Liver (tissue), 9 donors: ENCODE data around the gene FAM181A. TPM values are rescaled to one million over a fixed set of nuclear protein-coding genes. Genes with fewer than 3 reads are reported as not detected.

Source experiments
- DNase-seq: peaks from one replicate; pipeline ENCODE4 v3.0.0-alpha.2; 2017; ENCODE audit warnings: low spot score
- H3K27ac ChIP-seq, 2 donors: one replicate each; pipeline ENCODE4 v1.7.0; 2013; ENCODE audit warnings: inconsistent platforms in 2 of 2, low read length in 2 of 2, control low read depth in 1 of 2, low read depth in 1 of 2, mild to moderate bottlenecking in 1 of 2
- H3K27me3 ChIP-seq, 4 donors: one replicate each; pipeline versions ENCODE4 v1.6.1 to v1.7.0; 2013; ENCODE audit warnings: low read length in 3 of 4, inconsistent platforms in 1 of 4, mild to moderate bottlenecking in 1 of 4, moderate library complexity in 1 of 4; ENCODE audit not compliant: control insufficient read depth in 4 of 4, insufficient read depth in 4 of 4
- H3K36me3 ChIP-seq, 4 donors: one replicate each; pipeline versions ENCODE4 v1.6.1 to v1.7.0; 2013; ENCODE audit warnings: low read length in 3 of 4, mild to moderate bottlenecking in 3 of 4, low read depth in 1 of 4, moderate library complexity in 1 of 4; ENCODE audit not compliant: control insufficient read depth in 4 of 4, insufficient read depth in 3 of 4
- H3K4me1 ChIP-seq, 4 donors: one replicate each; pipeline versions ENCODE4 v1.6.1 to v1.7.0; 2013; ENCODE audit warnings: low read length in 3 of 4, mild to moderate bottlenecking in 3 of 4, moderate library complexity in 1 of 4; ENCODE audit not compliant: control insufficient read depth in 4 of 4, insufficient read depth in 4 of 4
- H3K4me3 ChIP-seq, 3 donors: one replicate each; pipeline versions ENCODE4 v1.6.1 to v1.7.0; 2013; ENCODE audit warnings: low read length in 3 of 3, control low read depth in 1 of 3, low read depth in 1 of 3, mild to moderate bottlenecking in 1 of 3
- H3K9ac ChIP-seq, 2 donors: one replicate each; pipeline ENCODE4 v1.7.0; 2013; ENCODE audit warnings: low read length in 2 of 2, mild to moderate bottlenecking in 2 of 2, moderate library complexity in 2 of 2, control low read depth in 1 of 2, low read depth in 1 of 2
- H3K9me3 ChIP-seq, 4 donors: one replicate each; pipeline versions ENCODE4 v1.6.1 to v1.7.0; 2013; ENCODE audit warnings: low read length in 3 of 4; ENCODE audit not compliant: control insufficient read depth in 4 of 4
- EGR1 ChIP-seq, 2 donors: IDR thresholded peaks; 2 replicates each; pipeline ENCODE4 v1.6.1; 2016 to 2018; ENCODE audit warnings: antibody characterized with exemption in 2 of 2, low read depth in 2 of 2
- FOXA1 ChIP-seq: IDR thresholded peaks from 2 replicates; pipeline ENCODE4 v1.6.1; 2016; ENCODE audit warnings: antibody characterized with exemption
- GABPA ChIP-seq, 2 donors: IDR thresholded peaks in 1 of 2; conservative IDR thresholded peaks in 1 of 2; 2 replicates each; pipeline ENCODE4 v1.6.1; 2016; ENCODE audit warnings: antibody characterized with exemption in 2 of 2, mild to moderate bottlenecking in 1 of 2, moderate library complexity in 1 of 2
- HNF4A ChIP-seq, 2 donors: conservative IDR thresholded peaks; 2 replicates each; pipeline ENCODE4 v1.6.1; 2016; ENCODE audit warnings: antibody characterized with exemption in 2 of 2, mild to moderate bottlenecking in 2 of 2
- HNF4G ChIP-seq: IDR thresholded peaks from 2 replicates; pipeline ENCODE4 v1.6.1; 2016; ENCODE audit warnings: antibody characterized with exemption
- NR2F2 ChIP-seq: IDR thresholded peaks from 2 replicates; pipeline ENCODE4 v1.6.1; 2016; ENCODE audit warnings: antibody characterized with exemption
- RAD21 ChIP-seq, 2 donors: IDR thresholded peaks; 2 replicates each; pipeline ENCODE4 v1.6.1; 2016; ENCODE audit warnings: antibody characterized with exemption in 2 of 2, mild to moderate bottlenecking in 2 of 2
- RXRA ChIP-seq, 2 donors: IDR thresholded peaks; 2 replicates each; pipeline ENCODE4 v1.6.1; 2017 to 2018; ENCODE audit warnings: antibody characterized with exemption in 2 of 2, mild to moderate bottlenecking in 1 of 2
- SP1 ChIP-seq: IDR thresholded peaks from 2 replicates; pipeline ENCODE4 v1.6.1; 2018; ENCODE audit warnings: antibody characterized with exemption, mild to moderate bottlenecking
- TAF1 ChIP-seq: conservative IDR thresholded peaks from 2 replicates; pipeline ENCODE4 v1.6.1; 2016; ENCODE audit warnings: antibody characterized with exemption, mild to moderate bottlenecking
- WGBS: extraction: QIAGEN DNeasy Blood & Tissue Kit; methylation state at CpG from one replicate; pipeline ENCODE4 v1.1.7; 2013; 5-methylcytosine and 5-hydroxymethylcytosine counted together
- polyA plus RNA-seq, 2 donors: library from polyadenylated mRNA; stranded (reverse) in 1 of 2; unstranded in 1 of 2; fragments of 200-250 nt in 1 of 2; fragments of >200 nt in 1 of 2; fragmentation: Nextera tagmentation in 1 of 2; extraction: Ambion mirVana in 1 of 2; gene quantifications; one replicate each; pipeline versions ENCODE4 v1.2.1 to v1.2.3, GENCODE V29; 2013 to 2015
- total RNA-seq, 2 donors: library from RNA; depleted of rRNA; stranded (reverse); fragments of >200 nt; gene quantifications; one replicate each; pipeline ENCODE4 v1.2.3, GENCODE V29; 2014
- TF ChIP-seq, protein P1 (sequence below): IDR thresholded peaks from 2 replicates; pipeline ENCODE4 v1.6.1; 2016; ENCODE audit warnings: antibody characterized with exemption
- TF ChIP-seq, protein P2 (sequence below): IDR thresholded peaks from 2 replicates; pipeline ENCODE4 v1.6.1; 2016; ENCODE audit warnings: antibody characterized with exemption
- TF ChIP-seq, protein P3 (sequence below): IDR thresholded peaks from 2 replicates; pipeline ENCODE4 v1.6.1; 2016; ENCODE audit warnings: antibody characterized with exemption
- TF ChIP-seq, protein P4 (sequence below): IDR thresholded peaks from 2 replicates; pipeline ENCODE4 v1.6.1; 2016; ENCODE audit warnings: antibody characterized with exemption, mild to moderate bottlenecking
- TF ChIP-seq, protein P5 (sequence below): fragments of 150-350 bp; IDR thresholded peaks from 2 replicates; pipeline ENCODE4 v1.5.1; 2017; ENCODE audit warnings: improper control_type of control experiment, low read depth, low read length; ENCODE audit not compliant: missing input control
- donor health status: healthy.
- donor health status: healthy.
- donor health status: healthy.
- donor health status: healthy.
- donor health status: healthy.

Gene FAM181A
- total and polyA plus RNA-seq, 4 donors: not detected

DNA sequence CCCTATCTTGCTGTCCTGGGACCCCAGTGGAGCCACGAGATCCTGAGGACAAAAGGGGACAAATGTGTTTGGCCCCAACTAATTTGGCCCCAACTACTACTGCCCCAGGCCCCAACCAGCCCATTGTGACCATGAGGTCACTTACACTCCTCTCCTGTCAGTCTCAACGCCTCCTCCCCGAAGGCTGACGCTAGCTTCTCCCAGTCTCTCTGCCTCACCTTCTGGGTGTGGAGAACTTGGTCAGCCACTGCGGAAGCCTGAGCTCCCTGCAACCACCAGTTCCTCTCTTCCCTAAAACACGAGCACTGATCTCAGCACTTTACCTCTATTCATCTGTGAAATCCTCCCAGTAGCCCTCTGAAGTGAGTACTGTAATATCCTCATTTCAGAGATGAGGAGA, 13.3 kb downstream of the FAM181A start:
- 85% methylated on average over 6 of the region's 6 CpGs for WGBS
- no peaks in the 10 kb centered on the region for H3K9me3 ChIP-seq
- DNase-seq: no peak
- TF ChIP-seq SP1: no peak
- TF ChIP-seq EGR1 (IDR thresholded peaks at IDR 0.05; ENCODE audit: low read depth in 2 of 2): no peak
- peaks cover 0 to 8% (median 2%) of the 10 kb centered on the region in 4 donors for H3K4me1 ChIP-seq
- no peaks in the 10 kb centered on the region for H3K36me3 ChIP-seq
- H3K4me3 ChIP-seq: no peak overlapping the region
- H3K9ac ChIP-seq: no peak overlapping the region
- no peak overlapping the region for H3K27ac ChIP-seq
- no peaks in the 10 kb centered on the region for H3K27me3 ChIP-seq

DNA sequence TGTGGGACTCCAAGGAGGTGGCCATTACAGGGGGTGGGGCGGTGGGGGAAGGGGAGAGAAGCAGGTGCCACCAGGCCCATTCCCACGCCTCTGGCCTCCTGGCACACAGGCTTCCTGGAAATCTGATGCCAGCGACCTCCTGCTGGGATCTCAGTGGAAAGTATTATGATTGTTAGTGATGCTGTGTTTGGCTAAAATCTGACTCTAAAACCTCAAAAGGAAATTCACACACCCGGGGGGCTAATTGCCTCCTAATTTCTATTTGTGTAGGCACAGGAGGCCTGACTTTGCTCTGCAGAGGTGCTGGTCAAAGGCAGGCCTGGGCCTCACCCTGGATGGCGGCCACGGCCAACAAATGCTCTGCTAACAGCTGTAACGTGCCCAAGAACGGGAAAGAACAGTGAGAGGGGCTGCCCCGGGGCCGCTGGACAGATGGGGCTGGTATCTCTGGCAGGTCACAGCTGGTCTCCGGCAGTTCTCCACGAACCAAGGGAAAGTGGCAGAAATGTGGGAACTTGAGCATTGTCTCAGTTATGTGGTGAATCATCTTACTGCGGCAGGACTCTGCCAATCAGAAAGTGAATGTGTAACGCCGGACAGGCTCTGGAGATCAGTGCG, 14.3 kb downstream of the FAM181A start:
- Histone ChIP-seq H3K36me3 (no peaks in the 10 kb centered on the region), H3K27ac (no peak overlapping the region), H3K9ac (no peak overlapping the region), H3K4me1 (peaks cover 0 to 8% (median 2%) of the 10 kb centered on the region in 4 donors), H3K4me3 (no peak overlapping the region), H3K27me3 (no peaks in the 10 kb centered on the region), H3K9me3 (no peaks in the 10 kb centered on the region)
- no peak for TF ChIP-seq GABPA (IDR thresholded peaks at IDR 0.05 in 1 of 2, conservative IDR thresholded peaks at IDR 0.05 in 1 of 2)
- TF ChIP-seq, protein P1, sequence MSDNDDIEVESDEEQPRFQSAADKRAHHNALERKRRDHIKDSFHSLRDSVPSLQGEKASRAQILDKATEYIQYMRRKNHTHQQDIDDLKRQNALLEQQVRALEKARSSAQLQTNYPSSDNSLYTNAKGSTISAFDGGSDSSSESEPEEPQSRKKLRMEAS: no peak
- TF ChIP-seq HNF4A (conservative IDR thresholded peaks at IDR 0.05): no peak
- TF ChIP-seq SP1: no peak
- no peak for TF ChIP-seq NR2F2
- TF ChIP-seq HNF4G: no peak
- TF ChIP-seq, protein P2, sequence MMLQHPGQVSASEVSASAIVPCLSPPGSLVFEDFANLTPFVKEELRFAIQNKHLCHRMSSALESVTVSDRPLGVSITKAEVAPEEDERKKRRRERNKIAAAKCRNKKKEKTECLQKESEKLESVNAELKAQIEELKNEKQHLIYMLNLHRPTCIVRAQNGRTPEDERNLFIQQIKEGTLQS: no peak
- no peak for TF ChIP-seq FOXA1
- TF ChIP-seq, protein P3, sequence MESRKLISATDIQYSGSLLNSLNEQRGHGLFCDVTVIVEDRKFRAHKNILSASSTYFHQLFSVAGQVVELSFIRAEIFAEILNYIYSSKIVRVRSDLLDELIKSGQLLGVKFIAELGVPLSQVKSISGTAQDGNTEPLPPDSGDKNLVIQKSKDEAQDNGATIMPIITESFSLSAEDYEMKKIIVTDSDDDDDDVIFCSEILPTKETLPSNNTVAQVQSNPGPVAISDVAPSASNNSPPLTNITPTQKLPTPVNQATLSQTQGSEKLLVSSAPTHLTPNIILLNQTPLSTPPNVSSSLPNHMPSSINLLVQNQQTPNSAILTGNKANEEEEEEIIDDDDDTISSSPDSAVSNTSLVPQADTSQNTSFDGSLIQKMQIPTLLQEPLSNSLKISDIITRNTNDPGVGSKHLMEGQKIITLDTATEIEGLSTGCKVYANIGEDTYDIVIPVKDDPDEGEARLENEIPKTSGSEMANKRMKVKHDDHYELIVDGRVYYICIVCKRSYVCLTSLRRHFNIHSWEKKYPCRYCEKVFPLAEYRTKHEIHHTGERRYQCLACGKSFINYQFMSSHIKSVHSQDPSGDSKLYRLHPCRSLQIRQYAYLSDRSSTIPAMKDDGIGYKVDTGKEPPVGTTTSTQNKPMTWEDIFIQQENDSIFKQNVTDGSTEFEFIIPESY: no peak
- TF ChIP-seq, protein P4, sequence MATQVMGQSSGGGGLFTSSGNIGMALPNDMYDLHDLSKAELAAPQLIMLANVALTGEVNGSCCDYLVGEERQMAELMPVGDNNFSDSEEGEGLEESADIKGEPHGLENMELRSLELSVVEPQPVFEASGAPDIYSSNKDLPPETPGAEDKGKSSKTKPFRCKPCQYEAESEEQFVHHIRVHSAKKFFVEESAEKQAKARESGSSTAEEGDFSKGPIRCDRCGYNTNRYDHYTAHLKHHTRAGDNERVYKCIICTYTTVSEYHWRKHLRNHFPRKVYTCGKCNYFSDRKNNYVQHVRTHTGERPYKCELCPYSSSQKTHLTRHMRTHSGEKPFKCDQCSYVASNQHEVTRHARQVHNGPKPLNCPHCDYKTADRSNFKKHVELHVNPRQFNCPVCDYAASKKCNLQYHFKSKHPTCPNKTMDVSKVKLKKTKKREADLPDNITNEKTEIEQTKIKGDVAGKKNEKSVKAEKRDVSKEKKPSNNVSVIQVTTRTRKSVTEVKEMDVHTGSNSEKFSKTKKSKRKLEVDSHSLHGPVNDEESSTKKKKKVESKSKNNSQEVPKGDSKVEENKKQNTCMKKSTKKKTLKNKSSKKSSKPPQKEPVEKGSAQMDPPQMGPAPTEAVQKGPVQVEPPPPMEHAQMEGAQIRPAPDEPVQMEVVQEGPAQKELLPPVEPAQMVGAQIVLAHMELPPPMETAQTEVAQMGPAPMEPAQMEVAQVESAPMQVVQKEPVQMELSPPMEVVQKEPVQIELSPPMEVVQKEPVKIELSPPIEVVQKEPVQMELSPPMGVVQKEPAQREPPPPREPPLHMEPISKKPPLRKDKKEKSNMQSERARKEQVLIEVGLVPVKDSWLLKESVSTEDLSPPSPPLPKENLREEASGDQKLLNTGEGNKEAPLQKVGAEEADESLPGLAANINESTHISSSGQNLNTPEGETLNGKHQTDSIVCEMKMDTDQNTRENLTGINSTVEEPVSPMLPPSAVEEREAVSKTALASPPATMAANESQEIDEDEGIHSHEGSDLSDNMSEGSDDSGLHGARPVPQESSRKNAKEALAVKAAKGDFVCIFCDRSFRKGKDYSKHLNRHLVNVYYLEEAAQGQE: no peak
- TF ChIP-seq TAF1: no peak
- TF ChIP-seq, protein P5, sequence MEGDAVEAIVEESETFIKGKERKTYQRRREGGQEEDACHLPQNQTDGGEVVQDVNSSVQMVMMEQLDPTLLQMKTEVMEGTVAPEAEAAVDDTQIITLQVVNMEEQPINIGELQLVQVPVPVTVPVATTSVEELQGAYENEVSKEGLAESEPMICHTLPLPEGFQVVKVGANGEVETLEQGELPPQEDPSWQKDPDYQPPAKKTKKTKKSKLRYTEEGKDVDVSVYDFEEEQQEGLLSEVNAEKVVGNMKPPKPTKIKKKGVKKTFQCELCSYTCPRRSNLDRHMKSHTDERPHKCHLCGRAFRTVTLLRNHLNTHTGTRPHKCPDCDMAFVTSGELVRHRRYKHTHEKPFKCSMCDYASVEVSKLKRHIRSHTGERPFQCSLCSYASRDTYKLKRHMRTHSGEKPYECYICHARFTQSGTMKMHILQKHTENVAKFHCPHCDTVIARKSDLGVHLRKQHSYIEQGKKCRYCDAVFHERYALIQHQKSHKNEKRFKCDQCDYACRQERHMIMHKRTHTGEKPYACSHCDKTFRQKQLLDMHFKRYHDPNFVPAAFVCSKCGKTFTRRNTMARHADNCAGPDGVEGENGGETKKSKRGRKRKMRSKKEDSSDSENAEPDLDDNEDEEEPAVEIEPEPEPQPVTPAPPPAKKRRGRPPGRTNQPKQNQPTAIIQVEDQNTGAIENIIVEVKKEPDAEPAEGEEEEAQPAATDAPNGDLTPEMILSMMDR: no peak
- no peak for TF ChIP-seq RAD21 (IDR thresholded peaks at IDR 0.05)
- TF ChIP-seq RXRA (IDR thresholded peaks at IDR 0.05): no peak
- no peak for DNase-seq
- 78% methylated on average over 16 of the region's 16 CpGs for WGBS
